Neural crest cell (in vitro differentiated cells): ENCODE measurements around the gene CACNB4. TPM values are rescaled to one million over a fixed set of nuclear protein-coding genes. Genes with fewer than 3 reads are reported as not detected.

Experiments
- DNase-seq: peaks from one replicate; pipeline ENCODE4 v3.0.0; 2021; ENCODE audit warnings: low read depth, mixed read lengths, low spot score
- H3K27ac Mint-ChIP-seq: one replicate; pipeline ENCODE4 v1.8.0; 2021; ENCODE audit warnings: mild to moderate bottlenecking, mixed read lengths; ENCODE audit not compliant: unreplicated experiment
- H3K27me3 Mint-ChIP-seq: 2 replicates; pipeline ENCODE4 v1.8.0; 2021; ENCODE audit warnings: low read depth, mild to moderate bottlenecking, mixed read lengths
- H3K36me3 Mint-ChIP-seq: 2 replicates; pipeline ENCODE4 v1.8.0; 2021; ENCODE audit warnings: low read depth, mild to moderate bottlenecking, mixed read lengths
- H3K4me1 Mint-ChIP-seq: 2 replicates; pipeline ENCODE4 v1.8.0; 2021; ENCODE audit warnings: mixed read lengths
- H3K4me3 Mint-ChIP-seq: one replicate; pipeline ENCODE4 v1.8.0; 2021; ENCODE audit warnings: mild to moderate bottlenecking, mixed read lengths
- H3K9me3 Mint-ChIP-seq: 2 replicates; pipeline ENCODE4 v1.8.0; 2021; ENCODE audit warnings: mixed read lengths
- CTCF ChIP-seq: fragments of 200-600 bp; sonication (generic); conservative IDR thresholded peaks from 2 replicates; pipeline ENCODE4 v1.5.0; 2021; ENCODE audit warnings: antibody characterized with exemption, mild to moderate bottlenecking
- total RNA-seq: library from RNA; stranded (reverse); gene quantifications from 2 replicates; pipeline ENCODE4 v1.2.1, GENCODE V29; 2021

Gene CACNB4
- total RNA-seq, 1 donor from 2014 or later = 6.9 TPM

- Mint-ChIP-seq H3K27me3 (peaks cover 9% of the 10 kb centered on the region), H3K9me3 (peaks cover 7% of the 10 kb centered on the region), H3K36me3 (peaks cover 5% of the 10 kb centered on the region), H3K27ac (no peak overlapping the region), H3K4me1 (no peaks in the 10 kb centered on the region), H3K4me3 (no peak overlapping the region)
- DNase-seq = no peak
- TF ChIP-seq CTCF = no peak
Measured at GRCh38 chr2:152062125-152063091, 36.4 kb downstream of the CACNB4 start.

- H3K9me3 Mint-ChIP-seq = peaks cover 7% of the 10 kb centered on the region
- no peak for DNase-seq
- no peak overlapping the region for H3K4me3 Mint-ChIP-seq
- H3K4me1 Mint-ChIP-seq = no peaks in the 10 kb centered on the region
- no peak overlapping the region for H3K27ac Mint-ChIP-seq
- H3K36me3 Mint-ChIP-seq = peaks cover 5% of the 10 kb centered on the region
- peaks cover 9% of the 10 kb centered on the region for H3K27me3 Mint-ChIP-seq
- TF ChIP-seq CTCF = no peak
Measured at GRCh38 chr2:152061383-152061782, 37.5 kb downstream of the CACNB4 start.

GRCh38 chr2:152058655-152059054, 40.2 kb downstream of the CACNB4 start:
- H3K4me3 Mint-ChIP-seq = no peak overlapping the region
- H3K36me3 Mint-ChIP-seq = peaks cover 5% of the 10 kb centered on the region
- H3K9me3 Mint-ChIP-seq = peaks cover 7% of the 10 kb centered on the region
- no peak overlapping the region for H3K27ac Mint-ChIP-seq
- H3K4me1 Mint-ChIP-seq = no peaks in the 10 kb centered on the region
- peaks cover 6% of the 10 kb centered on the region for H3K27me3 Mint-ChIP-seq
- DNase-seq = no peak
- no peak for TF ChIP-seq CTCF

- no peak for TF ChIP-seq CTCF
- H3K4me1 Mint-ChIP-seq = no peaks in the 10 kb centered on the region
- H3K4me3 Mint-ChIP-seq = no peak overlapping the region
- H3K36me3 Mint-ChIP-seq = peaks cover 5% of the 10 kb centered on the region
- H3K27me3 Mint-ChIP-seq = peaks cover 3% of the 10 kb centered on the region
- H3K9me3 Mint-ChIP-seq = peaks cover 7% of the 10 kb centered on the region
- H3K27ac Mint-ChIP-seq = no peak overlapping the region
- no peak for DNase-seq
Measured at GRCh38 chr2:152056418-152056817, 42.4 kb downstream of the CACNB4 start.

- no peaks in the 10 kb centered on the region for H3K4me1 Mint-ChIP-seq
- H3K27ac Mint-ChIP-seq = no peak overlapping the region
- peaks cover 3% of the 10 kb centered on the region for H3K27me3 Mint-ChIP-seq
- peaks cover 5% of the 10 kb centered on the region for H3K36me3 Mint-ChIP-seq
- H3K9me3 Mint-ChIP-seq = peaks cover 7% of the 10 kb centered on the region
- no peak overlapping the region for H3K4me3 Mint-ChIP-seq
- DNase-seq = no peak
- no peak for TF ChIP-seq CTCF
Measured at GRCh38 chr2:152055366-152056108, 43.3 kb downstream of the CACNB4 start.
